ENCODE results near the gene SSH3.

Gene SSH3

GRCh38 chr11:67268081-67268961 is 35.0 kb upstream of the SSH3 start:
- no peak for FAIRE-seq

- no peak for FAIRE-seq
Measured at GRCh38 chr11:67268962-67269268, 34.4 kb upstream of the SSH3 start.

DNA sequence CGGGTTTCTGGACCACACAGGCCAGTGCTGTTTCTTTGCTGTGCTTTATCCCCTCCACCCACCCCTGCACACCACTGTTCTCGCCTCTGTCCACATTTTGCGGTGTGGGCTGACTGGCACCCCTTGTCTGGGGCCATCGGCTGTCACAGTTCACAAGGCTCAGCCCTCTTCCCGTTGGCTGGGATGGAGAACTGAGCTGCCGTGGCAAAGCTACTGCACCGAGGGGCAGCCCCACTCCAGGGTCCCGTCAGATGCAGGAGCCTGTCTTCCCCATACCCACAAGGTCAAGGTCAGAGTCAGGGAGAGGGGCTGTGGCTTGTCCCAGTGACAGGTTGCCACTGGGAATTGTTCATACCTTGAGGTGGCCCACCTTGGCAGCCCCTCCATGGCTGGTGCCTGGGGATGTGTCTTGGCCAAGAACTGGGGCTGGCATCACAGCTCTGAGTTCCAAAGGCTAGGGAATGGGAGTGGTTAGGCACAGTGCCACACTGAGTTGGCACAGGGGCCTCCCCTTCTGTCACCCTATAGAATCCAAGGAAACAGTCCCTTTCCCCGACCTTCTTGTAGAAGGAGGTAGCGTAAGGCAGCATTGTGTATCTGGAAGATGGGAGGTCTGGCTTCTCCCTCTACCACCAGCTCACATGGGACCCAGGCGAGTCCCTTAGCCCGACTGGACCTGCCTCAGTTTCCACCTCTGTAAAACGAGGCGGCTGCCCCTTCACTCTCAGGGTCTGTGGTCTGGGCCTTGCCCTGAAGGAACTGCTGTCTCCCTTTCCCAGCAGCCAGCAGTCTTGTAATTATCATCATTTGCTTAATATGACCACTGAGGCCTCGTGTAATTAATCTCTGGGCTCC is 33.7 kb upstream of the SSH3 start:
- no peak for FAIRE-seq

DNA sequence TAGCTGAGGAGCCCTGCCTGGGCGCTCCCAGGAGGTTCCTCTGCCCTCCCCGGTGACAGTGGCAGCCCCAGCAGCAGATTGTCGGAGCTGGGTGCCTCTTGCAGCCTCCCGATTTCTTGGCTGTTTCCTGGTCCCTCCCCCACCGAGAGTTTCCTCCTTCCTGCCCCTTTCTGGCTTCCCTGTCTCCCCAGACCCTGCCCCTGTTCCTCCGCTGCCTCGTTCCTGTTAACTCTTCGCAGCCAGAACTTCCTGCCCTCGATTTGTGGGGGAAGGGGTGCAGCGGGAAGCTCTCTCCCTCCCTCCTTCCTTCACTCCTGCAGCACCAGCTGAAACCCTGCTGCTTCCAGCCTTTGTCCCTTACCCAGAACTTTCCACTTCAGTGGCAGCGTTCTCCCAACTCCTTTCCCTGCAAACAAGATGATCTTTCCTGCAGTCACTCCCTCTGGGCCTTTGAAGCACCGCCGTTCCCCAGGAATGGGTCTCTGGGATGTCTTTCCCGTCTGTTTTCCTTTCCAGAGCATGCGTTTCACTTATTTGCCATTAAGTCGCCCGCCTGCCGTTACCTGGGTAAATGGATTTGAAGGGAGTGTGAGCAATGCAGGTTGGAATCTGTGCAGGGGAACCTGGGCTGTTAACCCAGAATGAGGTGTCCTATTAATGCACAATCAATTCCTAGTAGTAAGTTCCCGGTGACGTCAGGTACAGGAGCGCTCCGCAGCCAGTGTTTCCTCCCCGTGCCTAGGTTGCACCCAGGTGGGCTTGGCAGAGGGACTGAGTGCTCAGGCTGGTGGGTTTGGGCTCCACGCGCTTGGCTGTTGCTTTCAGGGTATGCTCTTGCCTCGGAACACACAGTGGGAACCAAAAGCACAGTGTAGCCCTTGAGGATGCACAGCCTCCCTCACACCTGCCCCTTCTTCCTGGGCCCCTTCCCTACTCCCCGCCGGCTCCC is 32.8 kb upstream of the SSH3 start:
- FAIRE-seq, result no peak

GRCh38 chr11:67271205-67271540 is 32.2 kb upstream of the SSH3 start:
- FAIRE-seq, result no peak

GRCh38 chr11:67271541-67272284 is 31.6 kb upstream of the SSH3 start:
- FAIRE-seq, result no peak

DNA sequence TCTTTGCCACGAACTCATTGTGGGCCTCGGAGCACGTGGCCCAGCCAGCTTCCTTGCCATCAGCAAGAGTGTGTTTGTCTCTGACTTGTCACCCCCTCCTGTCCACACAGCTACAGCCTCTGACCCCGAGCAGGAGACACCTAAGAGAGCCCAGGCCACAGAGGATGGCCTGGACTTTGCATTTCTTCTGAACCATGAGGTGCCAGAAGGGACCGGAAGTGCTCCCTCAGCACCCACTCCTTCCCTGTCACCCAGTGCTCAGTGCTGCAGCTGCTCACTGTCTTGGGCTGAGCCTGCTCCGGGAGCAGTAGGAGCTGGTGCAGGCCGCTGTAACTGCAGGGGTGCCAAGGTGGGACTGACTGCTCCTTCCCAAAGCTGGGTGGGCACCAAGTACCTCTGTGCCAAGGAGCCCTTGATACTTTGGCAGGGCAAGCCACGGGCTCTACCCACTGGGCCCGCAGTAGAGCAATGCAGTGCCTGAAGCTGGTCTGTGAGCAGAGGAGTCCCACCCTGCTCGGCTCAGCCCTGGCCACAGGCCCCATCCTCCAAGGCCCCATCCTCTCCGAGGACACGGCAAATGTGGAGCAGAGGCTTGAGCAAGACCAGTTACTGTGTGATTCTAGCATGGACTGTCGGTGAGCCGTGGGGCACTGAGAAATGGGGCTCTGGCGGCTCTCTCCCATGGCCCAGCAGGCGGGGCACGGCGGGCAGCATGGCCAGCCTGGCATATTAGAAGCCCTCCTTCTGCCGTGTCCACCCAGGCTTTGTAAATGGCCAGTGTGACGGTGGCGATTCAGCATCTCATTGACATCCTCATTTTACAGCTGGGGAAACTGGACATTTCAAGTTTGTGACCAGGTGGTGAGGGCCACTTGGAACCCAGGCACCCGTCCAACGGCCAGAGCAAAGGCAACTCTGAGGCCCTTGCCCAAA is 30.7 kb upstream of the SSH3 start:
- no peak for FAIRE-seq

DNA sequence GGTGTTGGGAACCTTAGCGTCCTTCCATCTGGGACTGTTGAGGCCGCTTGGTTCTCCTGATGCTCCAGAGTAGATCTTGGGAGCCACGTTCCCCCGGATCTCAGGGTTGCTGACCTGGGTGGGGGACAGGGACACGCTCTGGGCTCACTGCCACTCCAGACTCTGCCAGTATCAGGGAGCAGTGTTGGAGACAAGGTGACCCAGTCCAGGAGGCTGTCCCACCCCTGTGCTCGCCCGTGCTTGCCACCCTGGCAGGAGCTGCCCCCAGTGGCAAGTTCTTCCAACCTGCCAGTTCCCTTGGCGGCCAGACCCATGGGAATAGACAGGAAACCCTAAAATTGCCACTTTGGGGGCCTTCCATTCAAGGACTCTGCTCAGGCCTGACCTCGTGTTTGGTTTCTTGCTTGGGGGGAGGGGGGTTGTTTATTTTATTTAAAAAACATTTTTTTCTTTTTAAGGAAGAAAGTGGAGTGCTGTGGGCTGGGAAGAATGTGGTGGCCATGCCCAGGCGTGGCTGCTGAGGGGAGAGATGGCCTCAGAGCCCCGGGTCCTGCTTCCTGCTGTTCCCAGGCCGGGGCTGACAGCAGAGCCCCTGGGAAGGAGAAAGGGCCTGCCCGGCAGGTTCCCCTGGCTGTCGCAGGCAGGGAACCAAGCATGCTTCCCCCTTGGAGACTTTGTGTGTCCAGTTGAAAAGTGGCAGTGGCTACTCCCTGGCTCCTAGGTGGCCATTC is 29.9 kb upstream of the SSH3 start:
- no peak for FAIRE-seq

GRCh38 chr11:67274768-67275605 is 28.3 kb upstream of the SSH3 start:
- FAIRE-seq, result no peak

DNA sequence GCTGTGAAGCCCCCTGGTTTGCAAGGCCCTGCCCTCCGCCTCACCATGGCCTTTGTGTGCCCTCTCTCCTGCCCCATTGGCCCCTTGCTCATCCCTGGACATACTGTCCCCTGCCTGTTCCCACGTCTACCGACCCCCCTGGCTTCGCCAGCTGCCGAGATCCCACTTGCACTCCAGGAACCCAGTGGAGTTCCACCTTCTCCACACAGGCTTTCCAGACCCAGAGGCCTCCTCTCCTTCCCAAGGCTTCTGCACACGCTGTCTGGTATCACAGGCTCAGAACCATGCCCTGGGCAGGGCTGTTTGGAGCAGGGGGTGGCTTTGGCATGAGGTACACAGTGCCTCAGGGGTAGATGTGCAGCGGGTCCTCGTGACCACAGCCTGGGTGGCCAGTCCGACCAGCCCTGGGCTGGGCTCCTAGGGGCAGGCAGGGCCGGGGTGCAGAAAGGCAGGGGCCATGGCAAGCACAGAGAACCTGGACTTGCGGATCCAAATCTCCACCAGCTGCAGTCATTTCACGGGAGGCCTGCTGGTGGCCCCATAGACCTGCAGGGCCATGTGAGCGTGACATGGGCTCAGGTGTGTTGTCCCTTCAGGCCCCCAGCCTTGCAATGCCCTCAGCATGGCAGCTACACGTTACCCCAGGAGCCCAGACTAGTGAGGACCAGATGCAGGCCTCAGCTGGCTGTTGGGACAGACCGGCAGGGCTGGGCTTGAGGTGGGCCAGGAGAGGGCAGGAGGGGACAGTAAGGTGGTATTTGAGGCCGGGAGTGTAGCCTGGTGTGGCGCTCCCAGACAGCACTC is 27.5 kb upstream of the SSH3 start:
- FAIRE-seq, result no peak

GRCh38 chr11:67276781-67277230 is 26.5 kb upstream of the SSH3 start:
- FAIRE-seq, result no peak

DNA sequence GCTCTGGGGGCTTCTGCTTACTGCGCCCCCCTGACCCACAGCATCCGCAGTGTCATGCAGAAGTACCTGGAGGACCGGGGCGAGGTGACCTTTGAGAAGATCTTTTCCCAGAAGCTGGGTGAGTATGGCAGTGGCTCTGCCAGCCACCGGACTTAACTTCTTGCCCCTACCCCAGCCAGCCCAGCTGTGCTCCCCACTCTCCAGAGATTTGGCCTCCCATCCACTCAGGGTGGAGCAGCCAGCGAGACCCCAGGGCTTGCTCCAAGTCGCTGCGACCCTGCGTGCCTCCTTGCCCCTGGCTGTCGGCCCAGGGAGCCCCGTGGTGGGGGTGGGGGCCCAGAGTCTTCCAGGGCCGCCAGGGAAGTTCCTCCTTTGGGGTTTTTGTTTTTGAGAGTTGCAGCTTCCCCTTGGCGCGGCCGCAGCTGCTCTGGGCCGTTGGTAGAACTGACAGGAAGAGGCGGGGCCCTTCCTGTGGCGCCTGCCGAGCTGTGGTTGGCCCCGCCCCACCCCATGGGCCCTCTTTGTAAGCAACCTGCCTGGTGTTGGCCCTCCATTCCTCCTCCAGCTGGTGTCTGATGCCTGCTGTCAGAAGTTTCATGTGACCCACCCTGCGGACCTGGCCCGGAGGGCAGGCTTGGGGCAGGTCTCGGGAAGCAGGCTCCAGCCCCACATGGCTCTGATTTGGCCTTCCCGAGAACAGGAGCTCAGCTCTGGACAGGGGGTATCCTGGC is 25.9 kb upstream of the SSH3 start:
- FAIRE-seq, result no peak

- FAIRE-seq, result no peak
Measured at GRCh38 chr11:67278135-67278938, 25.0 kb upstream of the SSH3 start.

- FAIRE-seq, result no peak
Measured at GRCh38 chr11:67278939-67279588, 24.3 kb upstream of the SSH3 start.

DNA sequence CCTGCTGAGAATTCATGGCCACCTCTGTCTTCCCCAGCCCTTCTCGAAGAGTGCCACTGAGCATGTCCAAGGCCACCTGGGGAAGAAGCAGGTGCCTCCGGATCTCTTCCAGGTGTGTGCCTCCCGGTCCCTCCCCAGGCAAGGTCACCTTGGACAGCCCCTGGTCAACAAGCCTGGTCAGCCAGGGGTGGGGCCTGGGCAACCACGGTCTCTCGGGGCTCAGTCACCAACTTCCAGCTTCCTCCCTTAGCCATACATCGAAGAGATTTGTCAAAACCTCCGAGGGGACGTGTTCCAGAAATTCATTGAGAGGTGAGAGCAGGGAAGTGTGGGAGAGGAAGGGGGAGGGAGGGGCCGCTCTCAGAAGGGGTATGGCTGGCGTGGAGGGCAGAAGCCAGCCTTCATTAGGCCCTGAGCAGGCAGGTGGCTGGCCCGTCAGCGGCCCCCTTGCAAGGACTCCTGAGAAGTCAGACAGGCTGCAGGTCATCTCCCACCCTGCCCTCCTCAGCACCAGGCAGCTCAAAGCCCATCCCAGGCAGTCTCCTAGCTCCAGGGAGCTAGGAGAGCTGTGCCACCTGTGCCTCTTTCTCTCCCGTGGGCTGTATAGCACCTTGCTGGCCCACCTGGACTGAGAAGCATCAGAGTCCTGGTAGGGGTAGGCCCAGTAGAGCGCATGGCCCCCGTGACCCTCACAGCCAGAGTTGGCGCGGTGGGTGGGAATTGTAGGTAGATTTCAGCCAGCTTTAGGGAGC is 23.6 kb upstream of the SSH3 start:
- FAIRE-seq, result no peak

- no peak for FAIRE-seq
Measured at GRCh38 chr11:67280341-67280787, 23.0 kb upstream of the SSH3 start.

Measured in islet of Langerhans (tissue), 1 donor.